ENCODE measurements around the gene SPOCK3. TPM values are rescaled to one million over a fixed set of nuclear protein-coding genes. Genes with fewer than 3 reads are reported as not detected.

The SPOCK3 gene
- total RNA-seq, 2 donors from 2014 or later: not detected

GRCh38 chr4:167218022-167218608 is 16.2 kb downstream of the SPOCK3 start:
- no peak for DNase-seq
- H3K4me1 Mint-ChIP-seq: no peaks in the 10 kb centered on the region
- no peaks in the 10 kb centered on the region for H3K36me3 Mint-ChIP-seq (ENCODE audit: low read depth)
- H3K27ac Mint-ChIP-seq: no peak overlapping the region
- H3K27me3 Mint-ChIP-seq: no peaks in the 10 kb centered on the region
- H3K9me3 ChIP-seq (ENCODE audit: control insufficient read depth, low read length, poor library complexity, severe bottlenecking): no peaks in the 10 kb centered on the region
- H3K4me3 Mint-ChIP-seq: no peak overlapping the region
- ATAC-seq: no peak

- no peaks in the 10 kb centered on the region for H3K9me3 ChIP-seq (ENCODE audit: control insufficient read depth, low read length, poor library complexity, severe bottlenecking)
- H3K36me3 Mint-ChIP-seq (ENCODE audit: low read depth): no peaks in the 10 kb centered on the region
- DNase-seq (no peak), ATAC-seq (no peak)
- H3K4me1 Mint-ChIP-seq: no peaks in the 10 kb centered on the region
- no peaks in the 10 kb centered on the region for H3K27me3 Mint-ChIP-seq
- no peak overlapping the region for H3K4me3 Mint-ChIP-seq
- H3K27ac Mint-ChIP-seq: no peak overlapping the region
Measured at GRCh38 chr4:167216783-167217182, 17.5 kb downstream of the SPOCK3 start.

DNA sequence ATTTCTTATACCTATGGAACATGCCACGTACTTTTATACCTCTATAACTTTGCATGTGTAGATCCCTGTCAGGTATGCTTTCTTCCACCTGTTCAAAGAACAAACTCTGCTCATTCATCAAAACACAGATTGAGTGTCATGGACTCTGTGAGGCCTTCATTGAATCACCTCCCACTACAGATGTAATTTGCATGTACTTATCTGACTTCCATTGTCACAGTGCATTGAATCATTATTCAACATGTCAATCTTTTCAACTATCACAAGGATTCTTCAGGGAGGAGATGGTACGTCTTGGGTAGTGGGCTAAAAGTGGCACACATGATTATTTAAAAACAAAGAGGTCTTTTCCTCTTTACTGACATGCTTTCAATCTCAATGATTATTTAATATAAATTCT is 24.1 kb downstream of the SPOCK3 start:
- H3K36me3 Mint-ChIP-seq (ENCODE audit: low read depth): no peaks in the 10 kb centered on the region

DNA sequence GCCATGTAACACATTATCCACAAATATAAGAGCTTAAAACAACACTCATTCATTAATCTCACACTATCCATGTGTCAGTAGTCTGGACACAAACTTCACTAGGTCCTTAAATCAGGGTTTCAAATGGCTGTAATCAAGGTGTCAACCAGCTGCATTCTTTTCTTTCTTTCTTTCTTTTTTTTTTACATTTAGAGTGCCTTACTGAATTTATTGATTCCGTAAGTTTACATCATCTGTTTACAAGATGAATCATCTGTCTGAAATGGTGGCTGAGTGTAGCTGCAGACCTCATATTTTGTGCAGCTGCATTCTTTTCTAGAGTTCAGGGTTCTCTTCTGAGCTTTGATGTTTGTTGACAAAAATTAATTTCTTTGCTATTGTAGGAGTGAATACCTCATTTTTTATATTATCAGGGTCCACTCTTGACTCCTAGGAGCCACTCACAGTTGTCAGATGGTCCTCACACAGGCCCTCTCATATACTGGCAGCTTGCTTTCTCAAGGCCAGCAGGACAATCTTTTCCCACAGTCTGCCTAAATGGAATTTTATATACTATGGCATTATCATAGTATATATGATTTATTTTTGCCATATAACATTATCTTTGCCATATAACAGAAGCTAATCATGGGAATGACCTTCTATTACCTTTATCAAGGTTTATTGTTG is 37.8 kb downstream of the SPOCK3 start:
- Mint-ChIP-seq H3K27me3 (no peaks in the 10 kb centered on the region), H3K27ac (no peak overlapping the region), H3K4me1 (no peaks in the 10 kb centered on the region), H3K36me3 (ENCODE audit: low read depth) (no peaks in the 10 kb centered on the region), H3K4me3 (no peak overlapping the region)
- H3K9me3 ChIP-seq (ENCODE audit: control insufficient read depth, low read length, poor library complexity, severe bottlenecking): no peaks in the 10 kb centered on the region
- DNase-seq (no peak), ATAC-seq (no peak)

More for the DNA sequence above, 24.1 kb downstream of the SPOCK3 start:
- no peak overlapping the region for H3K4me3 Mint-ChIP-seq
- H3K27ac Mint-ChIP-seq: no peak overlapping the region
- H3K9me3 ChIP-seq (ENCODE audit: control insufficient read depth, low read length, poor library complexity, severe bottlenecking): no peaks in the 10 kb centered on the region
- H3K27me3 Mint-ChIP-seq: no peaks in the 10 kb centered on the region
- no peaks in the 10 kb centered on the region for H3K4me1 Mint-ChIP-seq
- DNase-seq (no peak), ATAC-seq (no peak)

- Mint-ChIP-seq H3K27me3 (no peaks in the 10 kb centered on the region), H3K4me1 (no peaks in the 10 kb centered on the region), H3K27ac (no peak overlapping the region), H3K36me3 (ENCODE audit: low read depth) (no peaks in the 10 kb centered on the region), H3K4me3 (no peak overlapping the region)
- ATAC-seq: no peak
- DNase-seq: no peak
- peaks cover 2% of the 10 kb centered on the region for H3K9me3 ChIP-seq (ENCODE audit: control insufficient read depth, low read length, poor library complexity, severe bottlenecking)
Measured at GRCh38 chr4:167190379-167190778, 43.9 kb downstream of the SPOCK3 start.

GRCh38 chr4:167185465-167185864 is 48.8 kb downstream of the SPOCK3 start:
- Mint-ChIP-seq H3K27me3 (no peaks in the 10 kb centered on the region), H3K4me1 (no peaks in the 10 kb centered on the region), H3K27ac (no peak overlapping the region), H3K4me3 (no peak overlapping the region), H3K36me3 (ENCODE audit: low read depth) (no peaks in the 10 kb centered on the region)
- DNase-seq (no peak), ATAC-seq (no peak)
- peaks cover 2% of the 10 kb centered on the region for H3K9me3 ChIP-seq (ENCODE audit: control insufficient read depth, low read length, poor library complexity, severe bottlenecking)

- H3K9me3 ChIP-seq (ENCODE audit: control insufficient read depth, low read length, poor library complexity, severe bottlenecking): no peaks in the 10 kb centered on the region
- H3K27me3 Mint-ChIP-seq: no peaks in the 10 kb centered on the region
- H3K4me1 Mint-ChIP-seq: no peaks in the 10 kb centered on the region
- H3K4me3 Mint-ChIP-seq: no peak overlapping the region
- H3K27ac Mint-ChIP-seq: no peak overlapping the region
- DNase-seq: no peak
- H3K36me3 Mint-ChIP-seq (ENCODE audit: low read depth): no peaks in the 10 kb centered on the region
- no peak for ATAC-seq
Measured at GRCh38 chr4:167183036-167183435, 51.3 kb downstream of the SPOCK3 start.

- DNase-seq: no peak
- H3K36me3 Mint-ChIP-seq (ENCODE audit: low read depth): no peaks in the 10 kb centered on the region
- H3K27ac Mint-ChIP-seq: no peak overlapping the region
- H3K4me3 Mint-ChIP-seq: no peak overlapping the region
- ATAC-seq: no peak
- H3K9me3 ChIP-seq (ENCODE audit: control insufficient read depth, low read length, poor library complexity, severe bottlenecking): no peaks in the 10 kb centered on the region
- H3K27me3 Mint-ChIP-seq: no peaks in the 10 kb centered on the region
- no peaks in the 10 kb centered on the region for H3K4me1 Mint-ChIP-seq
Measured at GRCh38 chr4:167177925-167178324, 56.4 kb downstream of the SPOCK3 start.

GRCh38 chr4:167176723-167177367 is 57.4 kb downstream of the SPOCK3 start:
- Mint-ChIP-seq H3K36me3 (ENCODE audit: low read depth) (no peaks in the 10 kb centered on the region), H3K27ac (no peak overlapping the region), H3K27me3 (no peaks in the 10 kb centered on the region), H3K4me1 (no peaks in the 10 kb centered on the region), H3K4me3 (no peak overlapping the region)
- ATAC-seq (no peak), DNase-seq (no peak)
- no peaks in the 10 kb centered on the region for H3K9me3 ChIP-seq (ENCODE audit: control insufficient read depth, low read length, poor library complexity, severe bottlenecking)

DNA sequence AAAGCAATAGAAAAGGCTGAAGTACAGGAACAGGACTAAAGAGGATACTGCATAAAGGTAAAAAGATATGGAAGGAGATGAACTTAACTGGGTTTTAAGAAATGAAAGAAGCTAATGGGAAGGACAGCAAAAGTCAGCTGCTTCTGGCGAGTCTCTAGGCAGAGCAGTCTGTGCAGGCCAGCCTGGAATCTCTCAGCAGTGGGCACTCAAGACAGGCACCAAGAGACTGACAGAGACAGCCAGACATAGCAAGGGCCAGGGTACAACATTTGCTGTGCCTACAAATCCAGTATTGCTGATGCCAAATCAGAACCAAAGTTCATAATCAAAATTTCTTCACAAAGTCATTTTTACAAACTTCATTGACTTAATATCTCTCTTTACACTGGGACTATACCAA is 62.4 kb downstream of the SPOCK3 start:
- ATAC-seq (no peak), DNase-seq (no peak)
- Mint-ChIP-seq H3K4me3 (no peak overlapping the region), H3K4me1 (no peaks in the 10 kb centered on the region), H3K36me3 (ENCODE audit: low read depth) (no peaks in the 10 kb centered on the region), H3K27ac (no peak overlapping the region), H3K27me3 (no peaks in the 10 kb centered on the region)
- no peaks in the 10 kb centered on the region for H3K9me3 ChIP-seq (ENCODE audit: control insufficient read depth, low read length, poor library complexity, severe bottlenecking)

- ATAC-seq (no peak), DNase-seq (no peak)
- H3K9me3 ChIP-seq (ENCODE audit: control insufficient read depth, low read length, poor library complexity, severe bottlenecking): no peaks in the 10 kb centered on the region
- Mint-ChIP-seq H3K36me3 (ENCODE audit: low read depth) (no peaks in the 10 kb centered on the region), H3K4me1 (no peaks in the 10 kb centered on the region), H3K27me3 (no peaks in the 10 kb centered on the region), H3K27ac (no peak overlapping the region), H3K4me3 (no peak overlapping the region)
Measured at GRCh38 chr4:167168611-167169010, 65.7 kb downstream of the SPOCK3 start.

GRCh38 chr4:167150587-167150986 is 83.7 kb downstream of the SPOCK3 start:
- ATAC-seq: no peak
- Mint-ChIP-seq H3K27ac (no peak overlapping the region), H3K36me3 (ENCODE audit: low read depth) (no peaks in the 10 kb centered on the region), H3K27me3 (no peaks in the 10 kb centered on the region), H3K4me1 (no peaks in the 10 kb centered on the region), H3K4me3 (no peak overlapping the region)
- H3K9me3 ChIP-seq (ENCODE audit: control insufficient read depth, low read length, poor library complexity, severe bottlenecking): no peaks in the 10 kb centered on the region
- DNase-seq: no peak

DNA sequence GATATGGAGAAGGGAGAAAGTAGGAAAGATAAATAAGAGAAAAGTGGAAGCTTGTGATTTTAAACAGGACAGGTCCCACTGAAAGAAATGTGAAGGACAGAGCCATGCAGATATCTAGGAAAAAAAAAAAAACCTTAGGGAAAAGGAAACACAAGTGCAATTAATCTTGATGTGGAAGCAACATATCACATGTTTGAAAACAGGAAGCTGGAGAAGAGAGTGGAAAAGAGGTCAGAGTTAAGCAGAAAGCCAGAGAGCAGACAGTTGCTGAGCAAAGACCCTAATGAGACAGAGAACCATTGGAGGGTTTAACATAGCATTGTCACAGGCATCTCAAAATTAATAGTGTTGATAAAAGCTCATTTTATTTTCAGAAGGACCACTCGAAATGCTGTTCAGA is 89.7 kb downstream of the SPOCK3 start:
- no peak overlapping the region for H3K27ac Mint-ChIP-seq
- ATAC-seq (no peak), DNase-seq (no peak)
- H3K4me1 Mint-ChIP-seq: no peaks in the 10 kb centered on the region
- H3K36me3 Mint-ChIP-seq (ENCODE audit: low read depth): no peaks in the 10 kb centered on the region
- no peaks in the 10 kb centered on the region for H3K9me3 ChIP-seq (ENCODE audit: control insufficient read depth, low read length, poor library complexity, severe bottlenecking)
- H3K4me3 Mint-ChIP-seq: no peak overlapping the region
- no peaks in the 10 kb centered on the region for H3K27me3 Mint-ChIP-seq

- DNase-seq: no peak
Measured at GRCh38 chr4:167143018-167143417, 91.3 kb downstream of the SPOCK3 start.

More at GRCh38 chr4:167143018-167143417, 91.3 kb downstream of the SPOCK3 start:
- no peaks in the 10 kb centered on the region for H3K27me3 Mint-ChIP-seq
- H3K27ac Mint-ChIP-seq: no peak overlapping the region
- H3K4me1 Mint-ChIP-seq: no peaks in the 10 kb centered on the region
- H3K36me3 Mint-ChIP-seq (ENCODE audit: low read depth): no peaks in the 10 kb centered on the region
- H3K4me3 Mint-ChIP-seq: no peak overlapping the region
- ATAC-seq: no peak
- no peaks in the 10 kb centered on the region for H3K9me3 ChIP-seq (ENCODE audit: control insufficient read depth, low read length, poor library complexity, severe bottlenecking)
